GM12875 (cell line): Measurements from ENCODE around the gene RNGTT.

Experiments
- H3K4me3 ChIP-seq: one replicate; pipeline ENCODE4 v1.5.1; 2011; ENCODE audit warnings: low read depth, low read length, control low read depth
- TF ChIP-seq, protein P1 (sequence below): IDR thresholded peaks from 2 replicates; pipeline ENCODE4 v1.5.1; 2011; ENCODE audit warnings: low read depth, mild to moderate bottlenecking, control low read depth, inconsistent platforms, low read length, moderate library complexity, borderline replicate concordance; ENCODE audit not compliant: insufficient read depth

Gene RNGTT

DNA sequence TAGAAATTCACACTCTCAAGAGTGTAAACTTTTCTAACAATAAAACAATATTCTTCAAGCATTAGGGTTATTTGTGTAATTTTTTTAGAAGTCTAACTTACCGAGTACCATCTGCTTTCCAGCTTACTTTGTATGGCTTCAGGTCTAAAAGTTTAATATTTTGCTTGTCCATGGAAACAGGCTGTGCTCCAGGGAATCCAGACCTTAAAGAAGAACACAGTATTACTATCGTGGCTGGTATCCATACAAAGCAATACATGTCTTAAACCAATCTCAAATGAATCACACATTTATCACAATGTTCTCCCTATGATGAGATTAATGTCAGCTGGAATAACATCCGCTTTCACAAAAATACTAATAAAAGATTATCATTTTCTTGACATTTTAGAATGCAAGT is 73.0 kb downstream of the RNGTT start:
- no peak overlapping the region for H3K4me3 ChIP-seq
- TF ChIP-seq, protein P1, sequence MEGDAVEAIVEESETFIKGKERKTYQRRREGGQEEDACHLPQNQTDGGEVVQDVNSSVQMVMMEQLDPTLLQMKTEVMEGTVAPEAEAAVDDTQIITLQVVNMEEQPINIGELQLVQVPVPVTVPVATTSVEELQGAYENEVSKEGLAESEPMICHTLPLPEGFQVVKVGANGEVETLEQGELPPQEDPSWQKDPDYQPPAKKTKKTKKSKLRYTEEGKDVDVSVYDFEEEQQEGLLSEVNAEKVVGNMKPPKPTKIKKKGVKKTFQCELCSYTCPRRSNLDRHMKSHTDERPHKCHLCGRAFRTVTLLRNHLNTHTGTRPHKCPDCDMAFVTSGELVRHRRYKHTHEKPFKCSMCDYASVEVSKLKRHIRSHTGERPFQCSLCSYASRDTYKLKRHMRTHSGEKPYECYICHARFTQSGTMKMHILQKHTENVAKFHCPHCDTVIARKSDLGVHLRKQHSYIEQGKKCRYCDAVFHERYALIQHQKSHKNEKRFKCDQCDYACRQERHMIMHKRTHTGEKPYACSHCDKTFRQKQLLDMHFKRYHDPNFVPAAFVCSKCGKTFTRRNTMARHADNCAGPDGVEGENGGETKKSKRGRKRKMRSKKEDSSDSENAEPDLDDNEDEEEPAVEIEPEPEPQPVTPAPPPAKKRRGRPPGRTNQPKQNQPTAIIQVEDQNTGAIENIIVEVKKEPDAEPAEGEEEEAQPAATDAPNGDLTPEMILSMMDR, result no peak

DNA sequence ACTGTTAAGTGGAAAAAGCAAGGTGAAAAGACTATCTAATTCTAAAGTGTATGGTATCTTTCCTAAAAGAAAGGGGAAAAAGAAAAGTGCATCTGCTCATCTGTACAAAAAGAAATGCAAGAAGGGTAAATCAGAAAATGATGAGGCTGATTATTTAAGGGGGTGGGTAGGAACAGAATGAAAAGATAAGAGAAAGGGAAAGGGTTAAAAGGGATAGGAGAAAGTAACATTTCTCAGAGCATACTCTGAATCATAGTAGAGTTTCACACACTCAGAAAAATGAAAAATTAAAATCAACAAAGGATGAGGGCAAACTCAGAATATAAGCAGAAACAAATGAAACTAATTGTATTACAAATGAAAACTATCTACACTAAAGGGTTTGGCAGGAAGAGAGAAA is 79.1 kb downstream of the RNGTT start:
- TF ChIP-seq, protein P1, result no peak
- no peak overlapping the region for H3K4me3 ChIP-seq

DNA sequence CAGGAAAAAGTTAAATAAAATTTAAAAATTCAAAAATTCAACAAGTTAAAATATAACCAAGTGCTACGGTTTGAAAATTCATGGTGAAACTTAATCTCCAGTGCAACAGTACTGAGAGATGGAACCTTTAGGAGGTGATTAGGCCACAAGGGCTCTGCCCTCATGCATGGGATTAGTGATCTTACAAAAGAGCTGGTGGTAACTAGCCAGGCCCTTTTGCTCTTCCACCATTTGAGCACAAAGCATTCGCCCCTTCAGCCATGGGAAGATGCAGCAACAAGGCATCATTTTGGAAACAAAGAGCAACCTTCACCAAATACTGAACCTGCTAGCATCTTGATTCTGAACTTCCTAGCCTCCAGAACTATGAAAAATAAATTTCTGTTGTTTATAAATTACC is 80.9 kb downstream of the RNGTT start:
- TF ChIP-seq, protein P1, result no peak

DNA sequence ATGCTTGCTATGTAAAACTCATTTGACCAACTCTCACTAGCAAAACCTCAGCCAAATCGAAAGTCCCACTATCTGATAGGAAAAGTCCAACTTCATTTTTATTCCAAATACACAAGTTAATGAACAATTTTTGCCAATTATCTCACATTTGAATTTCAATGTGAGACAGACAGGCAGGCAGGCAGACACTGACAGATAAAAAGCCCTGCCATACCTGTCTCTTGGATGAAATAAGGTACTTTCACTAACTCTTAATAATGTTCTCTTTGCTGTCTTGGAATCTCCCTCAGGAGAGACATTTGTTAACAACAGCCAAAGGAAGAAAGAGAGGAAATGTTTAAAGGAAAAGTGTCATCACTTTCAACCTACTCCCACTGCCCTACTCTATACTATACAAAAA is 82.0 kb downstream of the RNGTT start:
- TF ChIP-seq, protein P1, result no peak
- H3K4me3 ChIP-seq, result no peak overlapping the region

More for the DNA sequence above, 80.9 kb downstream of the RNGTT start:
- no peak overlapping the region for H3K4me3 ChIP-seq

DNA sequence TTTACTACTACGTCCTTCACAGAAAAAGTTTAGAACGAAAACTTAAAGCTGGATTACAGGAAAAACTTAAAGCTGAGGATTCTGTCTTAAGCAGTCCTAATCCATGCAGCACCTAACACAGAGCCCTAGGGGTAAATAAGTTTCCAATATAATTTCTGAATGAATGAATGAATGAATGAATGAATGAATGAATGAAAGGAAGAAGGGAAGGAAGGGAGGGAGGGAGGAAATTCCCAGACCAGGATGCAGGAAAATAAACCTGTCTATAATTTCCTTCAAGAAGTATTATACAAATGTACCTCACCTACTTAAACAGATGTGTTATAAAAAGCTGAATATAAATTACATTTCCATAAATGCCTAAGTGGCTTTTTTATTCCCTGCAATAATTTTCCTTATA is 83.4 kb downstream of the RNGTT start:
- TF ChIP-seq, protein P1, result no peak

DNA sequence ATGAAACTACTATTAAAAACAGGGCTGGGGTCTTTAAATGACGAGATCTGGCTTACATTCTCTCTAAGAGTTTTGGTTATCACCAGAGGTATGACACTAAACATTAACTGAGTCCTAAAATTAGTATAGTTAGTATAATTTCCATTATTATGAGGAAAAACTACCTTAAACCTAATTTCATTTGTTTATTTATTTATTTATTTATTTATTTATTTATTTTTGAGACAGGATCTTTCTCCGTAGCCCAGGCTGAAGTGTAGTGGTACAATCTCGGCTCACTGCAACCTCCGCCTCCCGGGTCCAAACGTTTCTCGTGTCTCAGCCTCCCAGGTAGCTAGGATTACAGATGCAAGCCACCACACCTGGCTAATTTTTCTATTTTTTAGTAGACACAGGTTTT is 85.5 kb downstream of the RNGTT start:
- TF ChIP-seq, protein P1, result no peak
- H3K4me3 ChIP-seq, result no peak overlapping the region

More for the DNA sequence above, 83.4 kb downstream of the RNGTT start:
- no peak overlapping the region for H3K4me3 ChIP-seq

DNA sequence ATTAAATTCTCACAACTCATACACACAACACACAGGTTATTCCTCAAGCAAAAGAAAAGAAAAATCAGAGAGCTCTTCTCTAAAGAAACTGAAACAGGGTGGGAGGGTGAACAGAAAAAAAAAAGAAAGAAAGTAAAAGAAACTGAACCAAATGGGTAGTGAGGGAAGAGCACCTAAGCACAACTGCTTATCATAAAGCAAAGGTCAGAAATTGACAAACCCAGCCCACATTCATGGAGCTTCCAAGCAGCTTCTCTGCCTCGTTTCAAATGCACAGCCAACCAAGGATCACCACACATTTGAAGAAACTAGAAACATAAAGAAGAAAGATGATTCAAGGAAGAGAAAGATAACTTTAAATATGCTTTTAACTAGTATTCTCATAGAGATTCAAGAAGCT is 90.5 kb downstream of the RNGTT start:
- TF ChIP-seq, protein P1, result no peak
- no peak overlapping the region for H3K4me3 ChIP-seq
